ENCODE data around the gene PANK1.

The PANK1 gene
- total RNA-seq = 0 to 5.9 (median 2.2) reads per million in 9 experiments

- ATAC-seq (replicated peaks) (peak; percentile 53), DNase-seq (peak; percentile 45 to 57 (median 57))
- Mint-ChIP-seq H3K9me3 (no peaks in the 10 kb centered on the region), H3K36me3 (ENCODE audit: insufficient read depth) (no peaks in the 10 kb centered on the region), H3K27me3 (peaks cover 31 to 39% of the 10 kb centered on the region in 2 donors), H3K4me3 (no peak within 1 kb of the TSS), H3K4me1 (ENCODE audit: low read depth in 2 of 2) (peaks cover 7% of the 10 kb centered on the region in 2 donors), H3K27ac (peak within 1 kb of the TSS; percentile 2 to 68)
Measured at GRCh38 chr10:89644967-89645741, at the start of gene PANK1. TSS of gene PANK1 (minus strand) at chr10:89645242. CDS start at chr10:89644891, 351 bp downstream.

GRCh38 chr10:89693176-89693575 is 48.1 kb upstream of the PANK1 start:
- no peaks in the 10 kb centered on the region for H3K9me3 Mint-ChIP-seq
- H3K27me3 Mint-ChIP-seq = peaks cover 0 to under 1% of the 10 kb centered on the region in 2 donors
- H3K36me3 Mint-ChIP-seq (ENCODE audit: insufficient read depth) = no peaks in the 10 kb centered on the region
- H3K4me1 Mint-ChIP-seq (ENCODE audit: low read depth in 2 of 2) = no peaks in the 10 kb centered on the region
- no peak overlapping the region for H3K4me3 Mint-ChIP-seq
- DNase-seq (no peak), ATAC-seq (replicated peaks) (no peak)
- H3K27ac Mint-ChIP-seq = no peak overlapping the region

GRCh38 chr10:89692416-89692815 is 47.4 kb upstream of the PANK1 start:
- Mint-ChIP-seq H3K27ac (no peak overlapping the region), H3K4me3 (no peak overlapping the region), H3K36me3 (ENCODE audit: insufficient read depth) (no peaks in the 10 kb centered on the region), H3K27me3 (peaks cover 0 to 8% of the 10 kb centered on the region in 2 donors), H3K9me3 (no peaks in the 10 kb centered on the region), H3K4me1 (ENCODE audit: low read depth in 2 of 2) (no peaks in the 10 kb centered on the region)
- no peak for ATAC-seq (replicated peaks)
- no peak for DNase-seq

GRCh38 chr10:89690027-89690426 is 45.0 kb upstream of the PANK1 start:
- no peaks in the 10 kb centered on the region for H3K4me1 Mint-ChIP-seq (ENCODE audit: low read depth in 2 of 2)
- no peak for ATAC-seq (replicated peaks)
- H3K9me3 Mint-ChIP-seq = no peaks in the 10 kb centered on the region
- H3K27me3 Mint-ChIP-seq = peaks cover 7 to 23% of the 10 kb centered on the region in 2 donors
- no peaks in the 10 kb centered on the region for H3K36me3 Mint-ChIP-seq (ENCODE audit: insufficient read depth)
- no peak for DNase-seq
- no peak overlapping the region for H3K4me3 Mint-ChIP-seq
- no peak overlapping the region for H3K27ac Mint-ChIP-seq

DNA sequence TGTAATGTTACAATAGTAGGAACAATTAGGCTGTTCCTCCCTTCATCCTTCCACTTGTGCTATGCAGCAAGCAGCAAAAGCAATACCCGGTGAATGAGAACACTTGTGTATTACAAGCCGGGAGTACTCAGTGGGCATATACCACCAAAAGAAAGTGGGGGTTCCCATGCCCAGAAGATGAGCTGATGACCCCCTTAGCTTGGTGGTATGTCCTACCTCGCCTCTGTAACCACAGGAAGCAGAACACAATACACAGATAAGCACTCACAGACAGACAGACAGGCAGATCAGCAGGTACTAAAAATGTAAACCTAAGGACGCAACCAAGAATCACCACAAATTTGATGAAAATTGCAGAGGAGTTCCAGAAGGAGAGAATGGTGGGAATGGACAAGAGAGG is 40.9 kb upstream of the PANK1 start:
- no peaks in the 10 kb centered on the region for H3K4me1 Mint-ChIP-seq (ENCODE audit: low read depth in 2 of 2)
- no peak overlapping the region for H3K4me3 Mint-ChIP-seq
- H3K27ac Mint-ChIP-seq = no peak overlapping the region
- H3K27me3 Mint-ChIP-seq = peaks cover 25 to 46% of the 10 kb centered on the region in 2 donors
- H3K36me3 Mint-ChIP-seq (ENCODE audit: insufficient read depth) = no peaks in the 10 kb centered on the region
- H3K9me3 Mint-ChIP-seq = no peaks in the 10 kb centered on the region
- DNase-seq (no peak), ATAC-seq (replicated peaks) (peak; percentile 47)

DNA sequence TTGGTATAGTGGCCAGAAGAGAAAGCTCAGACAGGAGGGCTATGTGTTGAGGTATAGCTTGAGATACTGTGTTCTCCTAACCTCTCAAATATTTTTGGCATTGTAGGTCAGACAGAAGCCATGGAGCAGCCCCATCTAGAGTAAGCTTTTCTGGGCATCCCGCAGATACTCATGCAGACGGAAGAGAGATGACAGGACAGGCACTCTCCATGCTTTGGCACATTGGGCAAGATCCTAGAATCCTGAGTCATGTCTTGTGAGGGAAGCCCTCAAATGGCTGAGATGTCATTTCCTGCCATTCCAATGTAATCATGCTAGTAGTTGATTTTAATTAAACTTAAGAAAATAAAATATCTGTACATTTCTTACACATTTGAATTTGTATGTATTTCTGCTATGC is 39.6 kb upstream of the PANK1 start:
- Mint-ChIP-seq H3K4me3 (no peak overlapping the region), H3K36me3 (ENCODE audit: insufficient read depth) (peaks cover 3% of the 10 kb centered on the region), H3K27me3 (peaks cover 37 to 59% of the 10 kb centered on the region in 2 donors), H3K9me3 (no peaks in the 10 kb centered on the region), H3K4me1 (ENCODE audit: low read depth in 2 of 2) (no peaks in the 10 kb centered on the region), H3K27ac (no peak overlapping the region)
- DNase-seq = no peak
- ATAC-seq (replicated peaks) = no peak

GRCh38 chr10:89683883-89684282 is 38.8 kb upstream of the PANK1 start:
- no peak for DNase-seq
- H3K9me3 Mint-ChIP-seq = no peaks in the 10 kb centered on the region
- ATAC-seq (replicated peaks) = no peak
- peaks cover 37 to 61% of the 10 kb centered on the region in 2 donors for H3K27me3 Mint-ChIP-seq
- H3K27ac Mint-ChIP-seq = no peak overlapping the region
- H3K4me3 Mint-ChIP-seq = no peak overlapping the region
- H3K36me3 Mint-ChIP-seq (ENCODE audit: insufficient read depth) = peaks cover 3% of the 10 kb centered on the region
- no peaks in the 10 kb centered on the region for H3K4me1 Mint-ChIP-seq (ENCODE audit: low read depth in 2 of 2)

DNA sequence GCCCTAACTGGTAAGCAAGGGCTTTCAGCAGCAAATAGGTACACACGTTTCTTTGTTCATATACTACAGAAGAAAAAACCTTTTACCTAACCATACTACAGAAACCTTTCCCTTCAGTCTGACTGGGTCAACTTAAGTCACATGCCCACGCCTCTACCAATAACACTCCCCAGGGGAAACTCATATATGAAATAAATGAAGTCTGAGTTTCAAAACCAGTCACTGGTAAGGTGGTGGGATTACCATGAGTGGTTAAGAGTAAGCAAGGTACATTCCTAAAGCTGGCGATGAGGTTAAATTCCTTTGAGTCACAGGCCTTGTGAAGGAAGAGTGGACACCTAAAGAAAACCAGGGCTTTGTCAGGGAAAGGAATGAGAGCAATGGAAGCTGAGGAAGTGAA is 34.9 kb upstream of the PANK1 start:
- Mint-ChIP-seq H3K36me3 (ENCODE audit: insufficient read depth) (peaks cover 3% of the 10 kb centered on the region), H3K4me1 (ENCODE audit: low read depth in 2 of 2) (no peaks in the 10 kb centered on the region), H3K9me3 (no peaks in the 10 kb centered on the region), H3K4me3 (no peak overlapping the region), H3K27me3 (peaks cover 30 to 38% of the 10 kb centered on the region in 2 donors), H3K27ac (no peak overlapping the region)
- DNase-seq (no peak), ATAC-seq (replicated peaks) (no peak)

DNA sequence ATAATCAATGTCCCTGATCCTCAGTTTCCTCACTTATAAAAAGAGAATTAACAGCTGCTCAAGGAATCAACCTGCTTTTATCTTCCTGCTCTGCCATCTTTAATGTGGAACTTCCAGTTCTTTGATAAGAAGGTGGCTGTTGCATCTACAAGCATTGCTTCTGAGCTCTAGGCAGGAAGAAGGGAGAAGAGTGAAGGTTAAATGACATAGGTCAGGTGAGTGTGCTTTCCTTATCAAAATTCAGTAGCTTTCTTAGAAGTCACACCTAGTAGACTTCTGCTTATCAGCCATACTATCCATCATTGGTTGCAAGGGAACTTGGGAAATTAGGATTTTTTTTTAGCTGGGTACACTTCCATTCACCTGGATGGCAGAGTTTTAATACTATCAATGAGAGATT is 32.3 kb upstream of the PANK1 start:
- H3K27me3 Mint-ChIP-seq = peaks cover 22 to 26% of the 10 kb centered on the region in 2 donors
- H3K4me1 Mint-ChIP-seq (ENCODE audit: low read depth in 2 of 2) = no peaks in the 10 kb centered on the region
- ATAC-seq (replicated peaks) (no peak), DNase-seq (no peak)
- H3K9me3 Mint-ChIP-seq = no peaks in the 10 kb centered on the region
- H3K27ac Mint-ChIP-seq = no peak overlapping the region
- H3K4me3 Mint-ChIP-seq = no peak overlapping the region
- peaks cover 3% of the 10 kb centered on the region for H3K36me3 Mint-ChIP-seq (ENCODE audit: insufficient read depth)

GRCh38 chr10:89670926-89671325 is 25.9 kb upstream of the PANK1 start:
- no peaks in the 10 kb centered on the region for H3K9me3 Mint-ChIP-seq
- H3K4me1 Mint-ChIP-seq (ENCODE audit: low read depth in 2 of 2) = no peaks in the 10 kb centered on the region
- H3K4me3 Mint-ChIP-seq = no peak overlapping the region
- H3K27ac Mint-ChIP-seq = no peak overlapping the region
- no peak for DNase-seq
- peaks cover 14 to 23% of the 10 kb centered on the region in 2 donors for H3K27me3 Mint-ChIP-seq
- H3K36me3 Mint-ChIP-seq (ENCODE audit: insufficient read depth) = no peaks in the 10 kb centered on the region
- no peak for ATAC-seq (replicated peaks)

DNA sequence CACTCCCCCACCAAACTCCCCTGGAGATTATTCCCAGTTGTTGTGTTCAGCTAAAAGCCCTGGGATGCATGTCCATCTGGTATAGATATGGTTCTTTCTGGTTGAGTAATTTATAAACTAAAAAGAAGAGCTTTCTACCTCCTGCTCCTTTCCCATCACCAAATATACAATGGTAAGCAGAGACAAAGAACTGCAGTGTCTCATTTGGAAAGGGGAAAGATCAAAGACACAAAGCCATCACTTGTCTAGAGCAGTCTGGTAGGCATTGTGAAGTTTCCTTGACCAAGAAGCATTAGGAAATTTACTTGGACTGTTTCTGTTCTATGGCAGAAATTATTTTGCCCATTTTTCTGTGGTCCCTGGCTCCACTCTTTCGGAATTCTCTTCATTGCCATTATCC is 24.9 kb upstream of the PANK1 start:
- no peak for ATAC-seq (replicated peaks)
- H3K4me3 Mint-ChIP-seq = no peak overlapping the region

GRCh38 chr10:89668386-89669071 is 23.5 kb upstream of the PANK1 start:
- Mint-ChIP-seq H3K9me3 (no peaks in the 10 kb centered on the region), H3K4me3 (no peak overlapping the region), H3K36me3 (ENCODE audit: insufficient read depth) (no peaks in the 10 kb centered on the region), H3K4me1 (ENCODE audit: low read depth in 2 of 2) (no peaks in the 10 kb centered on the region), H3K27me3 (peaks cover 14 to 23% of the 10 kb centered on the region in 2 donors), H3K27ac (no peak overlapping the region)
- DNase-seq (no peak), ATAC-seq (replicated peaks) (no peak)

More for the DNA sequence above, 24.9 kb upstream of the PANK1 start:
- no peak for DNase-seq
- Mint-ChIP-seq H3K27ac (no peak overlapping the region), H3K9me3 (no peaks in the 10 kb centered on the region), H3K4me1 (ENCODE audit: low read depth in 2 of 2) (no peaks in the 10 kb centered on the region), H3K27me3 (peaks cover 14 to 23% of the 10 kb centered on the region in 2 donors), H3K36me3 (ENCODE audit: insufficient read depth) (no peaks in the 10 kb centered on the region)

DNA sequence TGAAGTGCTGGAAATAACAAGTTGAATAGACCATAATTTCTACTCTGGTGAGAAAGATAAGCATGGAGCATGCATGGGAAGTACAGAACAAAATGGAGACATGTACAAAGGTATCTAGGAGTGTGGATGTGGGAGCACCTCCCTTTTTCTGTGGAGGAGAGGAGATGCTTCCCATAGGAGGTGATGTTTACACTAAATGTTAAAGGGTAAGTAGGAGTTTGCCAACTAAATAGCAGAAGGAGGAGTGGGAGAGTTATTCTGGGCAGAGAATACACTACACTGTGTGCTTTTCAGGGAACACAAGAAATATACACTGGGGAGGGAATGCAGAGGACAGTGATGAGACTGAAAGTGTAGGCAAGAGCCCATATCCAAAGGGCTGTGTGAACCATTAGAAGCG is 21.1 kb upstream of the PANK1 start:
- H3K27me3 Mint-ChIP-seq = peaks cover 6 to 18% of the 10 kb centered on the region in 2 donors

DNA sequence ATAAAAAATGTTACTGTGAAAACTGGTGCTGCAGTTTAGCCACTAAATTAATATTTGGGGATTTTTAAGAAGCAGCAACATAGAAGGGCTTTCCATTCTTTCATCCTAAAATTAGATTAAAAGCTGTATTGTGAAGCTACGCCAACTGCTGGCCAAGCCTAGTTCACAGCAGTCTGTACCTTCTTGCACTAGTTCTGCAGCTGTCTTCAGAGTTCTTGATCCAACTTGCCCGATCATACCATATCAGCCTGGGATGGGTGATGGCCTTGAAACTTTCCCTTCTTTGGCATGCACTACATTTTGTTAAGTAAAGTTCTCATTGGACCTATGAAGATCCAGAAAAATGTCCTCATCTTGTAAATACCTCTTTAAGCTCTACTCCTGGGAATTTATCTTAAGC is 20.3 kb upstream of the PANK1 start:
- Mint-ChIP-seq H3K4me1 (ENCODE audit: low read depth in 2 of 2) (no peaks in the 10 kb centered on the region), H3K9me3 (no peaks in the 10 kb centered on the region), H3K27ac (no peak overlapping the region), H3K36me3 (ENCODE audit: insufficient read depth) (no peaks in the 10 kb centered on the region), H3K4me3 (no peak overlapping the region), H3K27me3 (peaks cover 6 to 12% of the 10 kb centered on the region in 2 donors)
- no peak for ATAC-seq (replicated peaks)
- no peak for DNase-seq

More for the DNA sequence above, 21.1 kb upstream of the PANK1 start:
- no peak overlapping the region for H3K4me3 Mint-ChIP-seq
- ATAC-seq (replicated peaks) (no peak), DNase-seq (no peak)
- H3K4me1 Mint-ChIP-seq (ENCODE audit: low read depth in 2 of 2) = no peaks in the 10 kb centered on the region
- H3K27ac Mint-ChIP-seq = no peak overlapping the region
- H3K9me3 Mint-ChIP-seq = no peaks in the 10 kb centered on the region
- no peaks in the 10 kb centered on the region for H3K36me3 Mint-ChIP-seq (ENCODE audit: insufficient read depth)

Measured in effector memory CD8-positive, alpha-beta T cell (primary cell).